Activated CD4-positive, alpha-beta memory T cell treated with anti-CD3 and anti-CD28 coated beads, Interleukin-2, amount 10 ng/mL, durations not matched to agents 7 days and 5 days (primary cell): ENCODE results near the gene TYRO3. TPM values are rescaled to one million over a fixed set of nuclear protein-coding genes. Genes with fewer than 3 reads are reported as not detected.
A peak's percentile ranks its signal among the peaks of the same experiment; 100 is the strongest.

Experiments
- CTCF ChIA-PET: fragments of 350-600 bp; sonication (Branson Sonifier 250); formaldehyde crosslinking; loops from one replicate; lab custom pipeline; 2021; ENCODE audit warnings: antibody characterized with exemption, inconsistent platforms; lab: Charles Lee
- POLR2A ChIA-PET: fragments of 350-600 bp; sonication (Branson Sonifier 250); formaldehyde crosslinking; loops from one replicate; lab custom pipeline; 2021; ENCODE audit warnings: antibody characterized with exemption; lab: Charles Lee
- DNase-seq: peaks from one replicate; pipeline ENCODE4 v3.0.0-alpha.2; 2020
- H3K27ac Mint-ChIP-seq: one replicate; pipeline ENCODE4 v1.8.0; 2021; ENCODE audit warnings: mild to moderate bottlenecking, mixed read lengths
- H3K27me3 Mint-ChIP-seq: one replicate; pipeline ENCODE4 v1.8.0; 2021; ENCODE audit warnings: mixed read lengths
- H3K36me3 Mint-ChIP-seq: one replicate; pipeline ENCODE4 v1.8.0; 2021; ENCODE audit warnings: low read depth, mixed read lengths
- H3K4me1 Mint-ChIP-seq: one replicate; pipeline ENCODE4 v1.8.0; 2021; ENCODE audit warnings: mixed read lengths
- H3K4me3 Mint-ChIP-seq: one replicate; pipeline ENCODE4 v1.8.0; 2021; ENCODE audit warnings: mild to moderate bottlenecking, mixed read lengths
- H3K9me3 Mint-ChIP-seq: one replicate; pipeline ENCODE4 v1.8.0; 2021; ENCODE audit warnings: mixed read lengths
- total RNA-seq, 2 experiments: library from RNA; stranded (reverse); gene quantifications; one replicate each; pipeline ENCODE4 v1.2.3, GENCODE V29; 2021

TYRO3 gene
- 1 to 10 TPM in 1 of 2 experiments, under 1 TPM in 1; 0.98 to 1.9 TPM for total RNA-seq

DNA sequence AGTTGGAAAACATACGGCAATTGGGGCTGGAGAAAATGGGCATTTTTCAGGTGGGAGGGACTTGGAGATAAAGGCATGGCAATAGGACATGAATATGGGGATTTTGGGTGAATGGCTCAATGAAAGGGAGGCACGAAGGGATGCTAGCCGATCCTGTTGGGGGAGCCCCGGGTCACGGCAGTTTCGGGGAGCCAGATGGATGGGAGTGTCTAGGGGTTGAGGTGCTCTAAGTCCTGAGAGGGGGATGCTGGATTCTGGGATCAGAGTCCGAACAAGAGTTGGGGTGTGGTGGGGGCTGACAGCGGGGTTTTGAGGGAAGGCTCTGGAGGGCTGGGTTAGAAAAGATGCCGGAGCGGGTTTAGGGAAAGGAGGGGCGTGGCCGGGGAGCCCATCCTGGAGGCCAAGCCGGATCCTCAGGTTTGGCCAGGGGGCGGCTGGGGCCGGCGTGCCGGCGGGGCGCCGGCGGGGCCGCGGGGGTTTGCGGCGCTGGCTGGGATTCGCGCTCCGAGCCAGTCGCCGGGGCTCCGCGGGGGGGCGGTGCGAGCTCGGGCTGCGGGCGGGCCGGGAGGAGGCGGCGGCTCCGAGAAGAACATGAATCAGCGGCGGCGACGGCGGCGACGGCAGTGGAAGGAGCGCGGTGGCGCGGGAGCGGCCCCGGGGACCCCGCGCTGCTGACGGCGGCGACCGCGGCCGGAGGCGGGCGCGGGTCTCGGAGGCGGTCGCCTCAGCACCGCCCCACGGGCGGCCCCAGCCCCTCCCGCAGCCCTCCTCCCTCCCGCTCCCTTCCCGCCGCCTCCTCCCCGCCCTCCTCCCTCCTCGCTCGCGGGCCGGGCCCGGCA lies at the start of gene TYRO3:
Gene TYRO3, plus strand, starts transcription at position 813 of the 839 bp plus-strand sequence. CDS start 46 bp downstream, outside the sequence.
- H3K27ac Mint-ChIP-seq = peak within 1 kb of the TSS; percentile 68
- ChIA-PET POLR2A (interaction anchor here (0.7 to 2.9 kb wide), 3 partner anchors 8 to 137 kb away, joined by 3 to 12 read pairs (median 4); partner anchors contain the start of gene RPAP1), CTCF (interaction anchor here (0.7 to 2.3 kb wide), 17 partner anchors 10 to 576 kb away, joined by 3 to 16 read pairs (median 4); partner anchors contain the start of genes MAPKBP1 and RPAP1)
- peak; percentile 72 for DNase-seq
- no peaks in the 10 kb centered on the region for H3K9me3 Mint-ChIP-seq
- peak within 1 kb of the TSS; percentile 74 for H3K4me3 Mint-ChIP-seq
- peaks cover 43% of the 10 kb centered on the region for H3K27me3 Mint-ChIP-seq
- no peaks in the 10 kb centered on the region for H3K36me3 Mint-ChIP-seq
- H3K4me1 Mint-ChIP-seq = peaks cover 27% of the 10 kb centered on the region

DNA sequence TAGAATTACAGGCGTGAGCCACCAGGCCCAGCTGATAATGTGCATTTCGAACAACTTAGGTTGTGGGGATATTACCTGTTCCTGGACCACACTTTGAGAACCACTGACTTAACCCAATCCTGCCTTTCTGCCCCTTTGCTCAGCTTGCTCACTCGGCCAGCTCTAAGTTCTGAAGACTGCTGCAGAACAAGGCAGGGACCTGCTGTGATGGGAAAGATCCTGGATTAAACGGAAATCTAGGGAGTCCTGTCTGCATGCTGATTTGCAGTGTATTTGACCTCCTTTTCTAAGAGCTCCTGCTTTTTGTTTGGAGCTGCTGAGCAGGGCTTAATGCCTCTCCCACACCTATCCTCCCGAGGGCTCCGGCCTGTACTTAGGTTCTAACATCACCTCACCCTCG lies 48.3 kb upstream of the TYRO3 start:
- ChIA-PET CTCF (interaction anchor here (1.0 kb wide), 1 partner anchor 44 kb away, joined by 3 read pairs; no protein-coding TSS in a partner anchor), POLR2A (interaction anchor here (0.7 to 1.5 kb wide), 3 partner anchors 10 to 33 kb away, joined by 3 to 4 read pairs (median 3); no protein-coding TSS in a partner anchor)
- DNase-seq = no peak
- Mint-ChIP-seq H3K27me3 (peaks cover 47% of the 10 kb centered on the region), H3K36me3 (no peaks in the 10 kb centered on the region), H3K9me3 (no peaks in the 10 kb centered on the region), H3K4me3 (no peak overlapping the region), H3K4me1 (peaks cover 37% of the 10 kb centered on the region), H3K27ac (no peak overlapping the region)

DNA sequence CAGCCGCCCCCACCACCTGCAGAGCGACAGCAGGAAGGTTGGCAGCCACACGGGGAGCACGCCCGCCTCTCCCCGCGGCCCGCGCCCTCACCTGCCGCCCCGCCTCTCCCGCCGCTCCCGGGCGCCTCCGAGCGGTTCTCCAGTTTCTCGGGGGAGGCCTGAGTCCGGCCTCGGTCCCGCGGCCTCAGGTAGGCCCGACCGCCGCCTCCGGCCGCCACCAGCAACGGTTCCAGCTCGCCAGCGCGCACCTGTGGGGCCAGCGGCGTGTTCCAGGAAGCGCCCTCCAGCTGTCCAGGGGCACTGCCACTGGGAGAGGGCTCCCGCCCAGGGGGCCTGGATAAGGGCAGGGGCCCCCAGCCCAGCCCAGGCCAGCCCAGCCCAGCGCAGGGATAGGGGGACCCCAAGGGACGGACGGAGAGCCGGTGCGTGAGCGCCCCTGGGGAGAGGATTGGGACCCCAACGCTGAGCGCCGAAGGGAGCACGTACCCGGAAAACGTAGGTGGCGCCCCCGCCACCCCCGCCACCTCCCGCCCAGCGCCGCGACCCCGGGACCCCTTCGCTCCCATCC lies 47.6 kb upstream of the TYRO3 start:
- Mint-ChIP-seq H3K4me3 (no peak overlapping the region), H3K36me3 (peaks cover 2% of the 10 kb centered on the region), H3K27ac (no peak overlapping the region), H3K9me3 (no peaks in the 10 kb centered on the region), H3K27me3 (peaks cover 46% of the 10 kb centered on the region), H3K4me1 (peaks cover 38% of the 10 kb centered on the region)
- no peak for DNase-seq
- POLR2A ChIA-PET = interaction anchor here (0.7 to 1.5 kb wide), 3 partner anchors 9 to 32 kb away, joined by 3 to 4 read pairs (median 3); no protein-coding TSS in a partner anchor
- CTCF ChIA-PET = interaction anchor here (0.7 to 1.0 kb wide), 2 partner anchors 11 to 45 kb away, joined by 3 read pairs; no protein-coding TSS in a partner anchor

DNA sequence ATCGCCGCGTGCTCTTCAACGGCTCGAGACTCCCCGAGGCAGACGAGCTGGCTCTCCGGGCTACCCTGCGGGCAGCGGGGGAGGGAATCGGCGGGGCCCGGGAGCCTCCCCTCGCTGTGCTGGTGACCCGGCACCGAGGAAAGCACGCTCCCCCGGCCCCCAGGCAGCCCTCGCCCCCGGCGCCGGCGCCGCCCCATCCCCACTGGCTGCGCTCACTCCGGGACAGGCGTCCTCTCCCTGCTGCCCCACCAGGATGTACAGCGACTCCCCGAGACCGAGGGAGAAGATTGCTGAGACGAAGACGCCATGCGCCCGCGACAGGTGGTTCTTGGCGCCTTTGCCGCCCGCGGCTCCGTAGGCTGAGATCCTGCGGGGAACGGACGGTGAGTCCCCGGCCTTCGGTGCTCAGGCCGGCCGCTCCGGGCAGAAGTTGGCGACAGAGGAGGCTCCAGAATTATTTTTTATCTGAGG lies 47.1 kb upstream of the TYRO3 start:
- H3K4me3 Mint-ChIP-seq = peak overlapping the region; percentile 63
- ChIA-PET CTCF (interaction anchor here (0.7 kb wide), 1 partner anchor 11 kb away, joined by 3 read pairs; no protein-coding TSS in a partner anchor), POLR2A (interaction anchor here (1.5 to 1.7 kb wide), 2 partner anchors 10 to 32 kb away, joined by 3 to 7 read pairs; no protein-coding TSS in a partner anchor)
- H3K27ac Mint-ChIP-seq = no peak overlapping the region
- DNase-seq = no peak
- H3K27me3 Mint-ChIP-seq = peaks cover 43% of the 10 kb centered on the region
- peaks cover 38% of the 10 kb centered on the region for H3K4me1 Mint-ChIP-seq
- H3K36me3 Mint-ChIP-seq = peaks cover 4% of the 10 kb centered on the region
- no peaks in the 10 kb centered on the region for H3K9me3 Mint-ChIP-seq

DNA sequence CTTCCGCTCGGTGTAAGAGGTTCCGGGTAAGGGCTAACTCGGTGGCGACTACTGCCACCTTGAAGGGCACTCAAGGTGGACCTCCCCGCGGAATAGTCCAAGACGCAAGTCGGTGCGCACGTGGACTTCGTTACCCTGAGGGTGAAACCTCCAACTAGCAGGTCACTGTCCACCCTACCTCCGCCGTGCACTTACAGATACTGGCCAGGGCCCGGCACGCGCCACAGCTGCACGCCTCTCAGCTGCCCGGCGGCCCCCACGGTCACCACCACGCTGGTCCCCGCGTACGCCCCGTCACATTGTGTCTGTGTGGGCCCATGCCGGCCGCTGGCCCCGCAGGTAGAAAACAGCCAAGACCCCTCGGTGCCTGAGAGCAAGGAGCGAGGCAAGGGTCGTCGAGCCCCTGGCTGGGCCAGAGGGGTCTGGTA lies 46.5 kb upstream of the TYRO3 start:
- POLR2A ChIA-PET = interaction anchor here (0.5 to 2.6 kb wide), 5 partner anchors 11 to 215 kb away, joined by 4 to 7 read pairs (median 5); partner anchors contain the start of genes ITPKA and RPAP1
- CTCF ChIA-PET = interaction anchor here (0.9 to 1.6 kb wide), 2 partner anchors 46 to 262 kb away, joined by 3 to 5 read pairs; partner anchors contain the start of gene MAPKBP1

DNA sequence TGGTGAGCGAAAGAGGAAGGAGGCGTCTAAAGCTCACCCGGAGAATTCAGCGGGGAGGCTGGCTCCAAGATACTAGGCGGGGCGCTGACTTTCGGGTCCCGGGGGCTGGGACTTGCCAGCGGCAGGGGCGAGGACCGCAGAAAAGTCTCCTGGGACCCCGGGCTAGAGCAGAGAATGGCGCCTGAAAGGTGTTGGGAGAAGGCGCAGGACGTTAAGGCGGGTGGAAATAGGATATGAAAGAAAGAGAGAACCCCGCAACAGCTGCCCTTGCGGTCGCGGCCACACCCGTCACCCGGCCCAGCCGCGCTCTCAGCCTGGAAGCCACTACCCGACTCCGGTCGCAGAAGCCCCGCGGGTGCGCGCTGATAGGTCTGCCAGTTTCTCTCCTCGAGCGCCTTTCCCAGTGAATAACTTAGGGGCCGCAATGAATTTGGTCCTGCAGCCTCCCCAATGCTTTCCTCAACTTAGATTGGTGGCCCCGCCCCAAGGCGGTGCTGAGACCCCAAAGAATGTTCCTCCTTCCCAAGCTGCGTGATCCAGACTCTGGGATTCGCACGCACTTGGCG lies 46.0 kb upstream of the TYRO3 start:
- peaks cover 5% of the 10 kb centered on the region for H3K36me3 Mint-ChIP-seq
- no peaks in the 10 kb centered on the region for H3K9me3 Mint-ChIP-seq
- peak overlapping the region; percentile 63 for H3K4me3 Mint-ChIP-seq
- H3K4me1 Mint-ChIP-seq = peaks cover 38% of the 10 kb centered on the region
- no peak overlapping the region for H3K27ac Mint-ChIP-seq
- POLR2A ChIA-PET = interaction anchor here (0.5 to 2.6 kb wide), 6 partner anchors 10 to 215 kb away, joined by 3 to 7 read pairs (median 4); partner anchors contain the start of genes ITPKA and RPAP1
- peaks cover 38% of the 10 kb centered on the region for H3K27me3 Mint-ChIP-seq
- CTCF ChIA-PET = interaction anchor here (0.9 to 1.6 kb wide), 2 partner anchors 47 to 261 kb away, joined by 3 to 5 read pairs; partner anchors contain the start of gene MAPKBP1
- peak; percentile 56 for DNase-seq

More for the DNA sequence above, 46.5 kb upstream of the TYRO3 start:
- Mint-ChIP-seq H3K4me3 (peak overlapping the region; percentile 63), H3K4me1 (peaks cover 38% of the 10 kb centered on the region), H3K9me3 (no peaks in the 10 kb centered on the region), H3K27me3 (peaks cover 42% of the 10 kb centered on the region), H3K27ac (no peak overlapping the region), H3K36me3 (peaks cover 5% of the 10 kb centered on the region)
- DNase-seq = no peak

DNA sequence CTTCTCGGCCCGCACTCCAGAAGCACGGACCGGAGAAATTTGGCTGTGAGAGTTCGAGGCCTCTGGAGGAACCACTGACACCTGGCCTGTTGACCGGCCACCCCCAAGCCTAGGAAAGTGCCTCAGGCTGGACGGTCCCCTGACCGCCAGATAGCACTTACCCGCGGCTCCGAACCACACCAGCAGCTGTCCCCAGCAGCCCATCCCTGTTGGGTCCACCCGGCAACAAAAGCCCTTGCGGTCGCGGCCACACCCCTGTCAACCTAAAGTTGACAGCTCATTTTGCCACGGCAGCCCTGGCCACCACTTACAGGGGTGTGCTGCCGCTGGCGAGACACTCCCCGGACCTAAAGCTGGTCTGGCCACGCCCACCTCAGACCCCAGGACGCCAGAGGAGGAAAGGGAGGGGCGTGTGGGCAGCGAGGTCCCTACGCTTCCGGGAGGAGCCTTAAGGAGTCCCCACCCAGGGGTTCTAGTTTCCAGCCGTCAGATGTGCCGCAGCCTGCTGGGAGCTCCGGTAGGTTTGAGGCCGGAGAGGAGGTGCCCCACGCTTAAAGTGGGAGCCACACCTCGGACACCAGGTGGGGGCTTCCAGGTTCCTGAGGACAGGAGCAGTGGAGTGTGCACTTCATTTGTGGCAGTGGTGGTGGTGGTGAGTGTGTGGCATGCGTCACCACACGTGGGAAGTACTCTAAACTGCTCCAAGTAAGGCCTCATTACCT lies 45.3 kb upstream of the TYRO3 start, which contains the start of gene LTK:
Gene LTK, minus strand, starts transcription at position 322 of the 722 bp plus-strand sequence. Its CDS starts 118 bp downstream, at position 204.
- H3K27ac Mint-ChIP-seq = no peak within 1 kb of the TSS
- H3K4me3 Mint-ChIP-seq = peak within 1 kb of the TSS; percentile 63
- H3K4me1 Mint-ChIP-seq = peaks cover 38% of the 10 kb centered on the region
- ChIA-PET CTCF (interaction anchor here (0.9 to 1.6 kb wide), 2 partner anchors 48 to 261 kb away, joined by 3 to 5 read pairs; partner anchors contain the start of gene MAPKBP1), POLR2A (interaction anchor here (0.6 to 2.6 kb wide), 7 partner anchors 11 to 260 kb away, joined by 3 to 7 read pairs (median 4); partner anchors contain the start of genes ITPKA, MAPKBP1 and RPAP1)
- peaks cover 36% of the 10 kb centered on the region for H3K27me3 Mint-ChIP-seq
- DNase-seq = peak; percentile 46
- peaks cover 5% of the 10 kb centered on the region for H3K36me3 Mint-ChIP-seq
- no peaks in the 10 kb centered on the region for H3K9me3 Mint-ChIP-seq

DNA sequence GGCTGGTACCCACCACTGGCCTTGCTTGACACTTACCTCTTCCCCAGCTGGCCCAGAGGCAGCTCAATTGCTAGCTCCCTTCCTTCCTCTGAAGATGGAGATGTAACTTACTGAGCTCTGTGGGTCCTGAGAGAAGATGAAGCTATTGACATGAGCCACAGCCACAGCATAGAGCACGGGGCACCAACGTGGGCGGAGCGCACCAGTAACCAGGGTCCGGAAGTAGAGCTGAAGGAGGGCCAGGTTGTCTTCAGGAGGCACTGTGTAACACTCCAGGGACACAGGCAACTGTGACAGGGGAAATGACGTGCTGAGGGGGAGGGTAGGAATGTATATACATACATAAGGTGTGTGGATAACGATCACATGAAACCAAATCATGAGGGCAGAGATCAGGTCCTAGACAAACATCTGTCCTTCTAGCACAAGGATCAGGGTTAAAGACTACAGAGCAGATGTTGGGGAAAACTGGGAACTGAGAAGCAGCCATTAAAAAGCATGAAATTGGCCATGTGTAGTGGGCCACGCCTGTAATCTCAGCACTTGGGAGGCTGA lies 41.0 kb upstream of the TYRO3 start:
- H3K27me3 Mint-ChIP-seq = peaks cover 8% of the 10 kb centered on the region
- peaks cover 27% of the 10 kb centered on the region for H3K4me1 Mint-ChIP-seq
- no peak for DNase-seq
- H3K27ac Mint-ChIP-seq = no peak overlapping the region
- H3K4me3 Mint-ChIP-seq = no peak overlapping the region
- CTCF ChIA-PET = no interaction called here
- POLR2A ChIA-PET = interaction anchor here (1.1 kb wide), 1 partner anchor 101 kb away, joined by 4 read pairs; the partner anchor contains the start of gene RTF1
- no peaks in the 10 kb centered on the region for H3K9me3 Mint-ChIP-seq
- peaks cover 5% of the 10 kb centered on the region for H3K36me3 Mint-ChIP-seq

DNA sequence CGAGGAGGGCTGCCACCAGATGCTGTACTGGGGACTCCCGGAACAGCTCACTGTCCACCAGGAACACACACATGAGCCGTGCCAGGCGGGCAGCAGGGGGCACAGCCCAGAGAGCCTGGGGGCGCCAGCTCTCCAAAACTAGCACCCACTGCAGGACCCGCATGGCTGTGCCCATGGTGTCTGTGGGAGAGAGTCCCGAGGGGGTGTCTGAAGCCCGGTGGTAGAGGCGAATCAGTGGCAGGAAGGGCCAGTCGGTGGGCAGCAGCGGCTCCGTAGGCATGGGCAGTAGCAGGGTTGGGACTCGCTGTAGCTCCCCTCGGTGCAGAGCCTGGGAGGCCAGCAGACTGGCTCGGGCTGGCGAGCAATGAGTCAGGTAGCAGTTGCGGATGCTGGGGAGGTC lies 38.4 kb upstream of the TYRO3 start:
- peaks cover 5% of the 10 kb centered on the region for H3K36me3 Mint-ChIP-seq
- no peak for DNase-seq
- no peak overlapping the region for H3K4me3 Mint-ChIP-seq
- H3K27me3 Mint-ChIP-seq = no peaks in the 10 kb centered on the region
- no peaks in the 10 kb centered on the region for H3K9me3 Mint-ChIP-seq
- CTCF ChIA-PET = interaction anchor here (1.0 kb wide), 1 partner anchor 13 kb away, joined by 3 read pairs; no protein-coding TSS in a partner anchor
- H3K27ac Mint-ChIP-seq = no peak overlapping the region
- POLR2A ChIA-PET = interaction anchor here (0.9 kb wide), 1 partner anchor 10 kb away, joined by 3 read pairs; no protein-coding TSS in a partner anchor
- H3K4me1 Mint-ChIP-seq = peaks cover 1% of the 10 kb centered on the region

DNA sequence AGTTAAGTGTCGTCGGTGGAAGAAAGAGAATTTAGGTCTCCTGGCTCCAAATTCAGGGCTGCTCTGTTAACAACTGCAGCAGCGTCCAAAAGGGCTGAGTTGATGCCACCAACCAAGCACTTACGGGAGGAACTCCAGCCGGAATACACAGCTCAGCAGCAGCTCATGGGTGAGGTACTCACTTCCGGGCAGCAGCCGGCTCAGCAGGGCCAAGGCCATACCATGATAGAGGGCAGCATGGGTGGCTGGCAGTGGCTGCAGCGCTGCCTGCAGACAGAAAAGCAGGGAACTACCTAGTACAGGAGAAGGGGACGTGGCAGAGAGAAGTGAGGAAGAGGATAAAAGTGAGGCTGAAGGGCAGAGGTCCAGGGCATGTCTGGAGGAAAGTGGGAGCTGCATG lies 37.4 kb upstream of the TYRO3 start:
- Mint-ChIP-seq H3K27ac (no peak overlapping the region), H3K9me3 (no peaks in the 10 kb centered on the region), H3K4me1 (no peaks in the 10 kb centered on the region), H3K27me3 (no peaks in the 10 kb centered on the region), H3K36me3 (peaks cover 8% of the 10 kb centered on the region), H3K4me3 (no peak overlapping the region)
- ChIA-PET POLR2A (no interaction called here), CTCF (no interaction called here)
- no peak for DNase-seq

DNA sequence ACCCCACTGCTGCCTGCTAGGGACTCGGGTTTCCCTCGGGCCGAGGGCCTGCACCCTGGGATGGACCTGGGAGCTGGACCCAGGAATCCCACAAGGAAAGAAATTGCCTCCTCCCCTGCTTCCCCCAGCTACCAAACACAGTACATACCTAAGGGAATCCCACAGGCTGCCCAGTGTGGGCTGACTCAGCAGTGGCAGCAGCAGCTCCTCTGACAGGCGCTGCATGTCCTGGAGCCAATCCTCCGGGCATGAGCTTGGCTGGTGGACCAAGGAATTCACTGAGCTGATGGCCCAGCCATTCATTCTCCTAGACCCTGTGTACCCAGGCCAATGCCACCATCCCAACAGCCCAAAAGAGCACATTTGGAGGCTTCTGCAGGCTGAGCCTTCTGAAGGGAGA lies 35.9 kb upstream of the TYRO3 start:
- Mint-ChIP-seq H3K9me3 (no peaks in the 10 kb centered on the region), H3K4me3 (no peak overlapping the region), H3K27ac (no peak overlapping the region), H3K27me3 (no peaks in the 10 kb centered on the region), H3K4me1 (no peaks in the 10 kb centered on the region), H3K36me3 (peaks cover 13% of the 10 kb centered on the region)
- ChIA-PET CTCF (no interaction called here), POLR2A (interaction anchor here (0.6 kb wide), 1 partner anchor 21 kb away, joined by 3 read pairs; the partner anchor contains the start of gene RPAP1)
- DNase-seq = no peak
